CD4-positive, alpha-beta T cell treated with Interleukin-4 for 4 hours (primary cell): Measurements from ENCODE around the gene ATP9A.
"Not testable (repeated sequence)": the region's sequence is repeated elsewhere in the genome, so short reads cannot be mapped to it uniquely, and the experiment has no call there.

Source experiments
- DNase-seq: peaks from one replicate; pipeline ENCODE4 v3.0.0-alpha.2; 2020

ATP9A gene

GRCh38 chr20:51593584-51593983 lies 174.6 kb downstream of the ATP9A start:
- no peak for DNase-seq

GRCh38 chr20:51592564-51592963 lies 175.6 kb downstream of the ATP9A start:
- no peak for DNase-seq

GRCh38 chr20:51591871-51592270 lies 176.3 kb downstream of the ATP9A start:
- no peak for DNase-seq

- DNase-seq: no peak
These were observed 179.4 kb downstream of the ATP9A start for GRCh38 chr20:51588762-51589161.

- DNase-seq: no peak
These were observed 181.0 kb downstream of the ATP9A start for GRCh38 chr20:51587145-51587544.

- no peak for DNase-seq
These were observed 182.2 kb downstream of the ATP9A start for GRCh38 chr20:51586005-51586440.

- DNase-seq: no peak
These were observed 183.0 kb downstream of the ATP9A start for GRCh38 chr20:51585148-51585547.

- DNase-seq: no peak
These were observed 183.5 kb downstream of the ATP9A start for GRCh38 chr20:51584737-51585136.

- DNase-seq: no peak
These were observed 184.1 kb downstream of the ATP9A start for GRCh38 chr20:51584116-51584515.

- DNase-seq: no peak
These were observed 184.7 kb downstream of the ATP9A start for GRCh38 chr20:51583499-51583898.

- DNase-seq: no peak
These were observed 185.1 kb downstream of the ATP9A start for GRCh38 chr20:51583073-51583472.

- no peak for DNase-seq
These were observed 186.6 kb downstream of the ATP9A start for GRCh38 chr20:51581571-51581970.

GRCh38 chr20:51579137-51579536 lies 189.1 kb downstream of the ATP9A start:
- no peak for DNase-seq

- no peak for DNase-seq
These were observed 190.1 kb downstream of the ATP9A start for GRCh38 chr20:51578145-51578459.

GRCh38 chr20:51577432-51578144 lies 190.6 kb downstream of the ATP9A start:
- no peak for DNase-seq

- no peak for DNase-seq
These were observed 192.7 kb downstream of the ATP9A start for GRCh38 chr20:51575486-51575885.

GRCh38 chr20:51574248-51575033 lies 193.7 kb downstream of the ATP9A start:
- DNase-seq: no peak

- DNase-seq: no peak
These were observed 194.5 kb downstream of the ATP9A start for GRCh38 chr20:51573576-51574243.

- DNase-seq: no peak
These were observed 196.8 kb downstream of the ATP9A start for GRCh38 chr20:51571460-51571794.

GRCh38 chr20:51570739-51571459 lies 197.3 kb downstream of the ATP9A start:
- DNase-seq: no peak

GRCh38 chr20:51569815-51570738 lies 198.1 kb downstream of the ATP9A start:
- DNase-seq: no peak

- not testable (repeated sequence) for DNase-seq
These were observed 199.7 kb downstream of the ATP9A start for GRCh38 chr20:51568533-51568932.
